Germinal center (tissue), 1 donor: ENCODE results near the gene RGS16.

Source experiments
- DNase-seq: peaks from one replicate; pipeline ENCODE4 v3.0.0; 2012; ENCODE audit warnings: mixed read lengths, low spot score

The RGS16 gene

DNA sequence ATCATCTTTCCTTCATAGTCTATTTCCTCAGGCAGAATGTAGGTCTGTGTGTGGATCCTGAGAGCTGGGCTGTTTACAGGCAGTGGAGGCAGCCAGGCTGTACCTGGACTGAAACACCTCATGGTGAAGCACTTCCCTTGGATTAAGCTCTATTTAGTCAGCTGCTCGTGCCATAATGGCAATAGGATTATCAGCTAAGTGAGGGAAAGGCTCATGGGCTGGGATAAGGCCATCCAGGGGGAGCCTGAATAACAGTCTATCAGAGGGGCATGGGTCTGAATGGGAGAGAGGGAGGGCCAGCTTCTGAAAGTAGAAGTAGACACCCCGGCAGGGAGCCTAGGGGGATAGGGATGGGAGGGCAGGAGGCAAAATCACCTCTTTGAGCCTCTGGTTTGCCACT is 23.5 kb downstream of the RGS16 start:
- DNase-seq, result no peak

DNA sequence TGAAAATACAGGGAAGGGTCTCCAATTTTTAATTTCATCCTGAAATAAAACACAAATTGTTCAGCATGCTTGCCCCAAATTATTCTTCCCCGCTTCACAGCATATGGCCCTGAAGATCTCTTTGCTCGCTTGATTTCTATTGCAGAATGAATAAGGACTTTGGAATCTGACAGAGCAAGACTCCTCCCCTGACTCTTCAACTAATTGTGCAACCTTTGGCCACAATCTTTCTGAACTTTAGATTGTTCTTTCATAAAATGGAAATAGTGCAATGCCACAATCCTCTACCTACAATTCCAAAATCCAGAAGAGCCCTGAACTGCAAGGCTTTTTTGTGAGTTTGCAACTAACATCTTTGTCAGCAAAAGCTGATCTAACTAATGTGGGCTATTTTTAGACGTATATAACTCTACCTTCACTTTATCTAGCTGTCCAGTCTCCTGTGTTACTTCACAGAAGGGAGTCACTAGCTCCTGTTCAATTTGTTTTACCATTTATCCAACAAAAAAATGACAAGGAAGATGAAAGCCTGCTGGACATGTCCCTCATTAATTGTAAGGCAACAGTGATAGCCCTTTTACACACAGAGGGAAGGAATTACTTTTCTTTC is 28.5 kb downstream of the RGS16 start:
- DNase-seq, result no peak

- no peak for DNase-seq
Observed at GRCh38 chr1:182574156-182574555, 30.0 kb downstream of the RGS16 start.

DNA sequence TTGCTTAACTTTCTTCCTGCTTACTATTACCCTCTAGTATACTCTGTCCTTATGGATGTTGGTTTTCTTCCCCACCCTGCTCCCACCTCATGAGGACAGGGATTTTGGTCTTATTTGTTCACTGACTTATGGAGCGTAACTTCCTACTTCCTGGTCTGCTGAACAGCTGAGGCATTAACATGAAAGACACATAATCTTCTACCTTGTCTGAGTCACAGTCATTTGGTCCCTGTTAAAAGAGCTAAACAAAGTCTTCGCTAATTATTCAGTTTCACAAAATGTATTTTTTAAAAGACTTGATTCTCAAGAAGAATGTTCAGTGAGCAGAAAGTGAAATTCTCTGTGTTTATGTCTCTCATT is 33.6 kb downstream of the RGS16 start:
- peak; percentile 20 for DNase-seq

- DNase-seq, result no peak
Observed at GRCh38 chr1:182569939-182570610, 34.1 kb downstream of the RGS16 start.

GRCh38 chr1:182568647-182569284 is 35.4 kb downstream of the RGS16 start:
- DNase-seq, result peak; percentile 41

DNA sequence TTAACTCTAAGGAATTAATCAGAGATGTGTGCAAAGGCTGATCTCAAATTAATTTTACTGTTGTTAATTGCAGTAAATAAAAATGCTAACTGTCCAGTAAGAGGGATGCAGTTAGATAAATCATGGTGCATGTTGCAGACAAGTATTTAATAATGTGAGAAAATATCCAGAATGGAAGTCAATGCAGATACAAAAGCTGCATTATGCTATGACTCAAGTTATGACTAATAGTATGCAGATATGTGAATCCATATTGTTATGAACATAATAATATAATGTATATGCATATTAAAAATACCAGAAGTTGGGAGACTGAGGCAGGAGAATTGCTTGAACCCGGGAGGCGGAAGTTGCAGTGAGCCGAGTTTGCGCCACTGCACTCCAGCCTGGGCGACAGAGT is 36.6 kb downstream of the RGS16 start:
- DNase-seq, result no peak

- no peak for DNase-seq
Observed at GRCh38 chr1:182565537-182565936, 38.7 kb downstream of the RGS16 start.

DNA sequence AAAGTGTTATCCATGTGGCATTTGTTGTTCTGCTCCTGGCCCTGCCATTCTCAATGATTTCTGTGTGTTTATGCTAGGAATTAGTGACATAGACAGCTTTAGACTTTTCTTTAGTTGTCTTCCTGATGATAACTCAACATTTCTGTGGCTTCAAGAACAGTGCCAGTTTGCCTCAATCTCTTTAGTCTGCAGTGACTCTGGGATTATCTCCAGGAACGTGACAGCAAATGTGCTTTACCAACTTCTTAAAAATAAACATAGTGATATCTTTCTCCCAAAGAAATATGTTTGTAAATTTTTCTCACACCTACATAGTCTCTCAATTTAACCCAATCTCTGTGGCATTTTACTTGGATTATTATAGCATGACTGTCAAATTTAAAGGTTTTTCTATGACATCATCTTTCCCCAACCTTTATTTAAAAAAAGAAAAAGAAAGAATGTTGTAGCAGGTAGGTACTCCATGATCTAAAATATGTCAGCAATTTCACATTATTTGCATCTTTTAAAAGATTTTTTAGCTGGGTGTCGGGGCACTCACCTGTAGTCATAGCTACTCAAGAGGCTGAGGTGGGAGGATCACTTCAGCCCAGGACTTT is 39.7 kb downstream of the RGS16 start:
- DNase-seq, result no peak

DNA sequence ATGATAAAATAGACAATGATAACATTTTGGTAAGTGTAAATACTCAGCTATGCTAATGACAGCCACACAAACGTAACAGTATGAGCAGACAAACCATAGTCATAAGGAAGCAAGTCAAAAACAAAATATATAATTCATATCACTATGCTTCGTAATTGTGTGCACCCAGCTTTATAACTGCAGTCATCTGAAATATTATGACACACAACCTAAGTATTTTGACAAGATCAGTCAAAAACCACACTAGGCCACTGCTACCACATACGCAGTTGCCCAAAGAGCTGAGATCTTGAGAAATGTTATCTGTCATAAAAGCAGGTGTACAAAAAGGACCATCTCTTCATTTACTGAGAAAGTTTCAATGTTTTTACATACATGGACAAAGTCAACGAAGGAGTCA is 41.1 kb downstream of the RGS16 start:
- no peak for DNase-seq

GRCh38 chr1:182561456-182561855 is 42.7 kb downstream of the RGS16 start:
- DNase-seq, result no peak

DNA sequence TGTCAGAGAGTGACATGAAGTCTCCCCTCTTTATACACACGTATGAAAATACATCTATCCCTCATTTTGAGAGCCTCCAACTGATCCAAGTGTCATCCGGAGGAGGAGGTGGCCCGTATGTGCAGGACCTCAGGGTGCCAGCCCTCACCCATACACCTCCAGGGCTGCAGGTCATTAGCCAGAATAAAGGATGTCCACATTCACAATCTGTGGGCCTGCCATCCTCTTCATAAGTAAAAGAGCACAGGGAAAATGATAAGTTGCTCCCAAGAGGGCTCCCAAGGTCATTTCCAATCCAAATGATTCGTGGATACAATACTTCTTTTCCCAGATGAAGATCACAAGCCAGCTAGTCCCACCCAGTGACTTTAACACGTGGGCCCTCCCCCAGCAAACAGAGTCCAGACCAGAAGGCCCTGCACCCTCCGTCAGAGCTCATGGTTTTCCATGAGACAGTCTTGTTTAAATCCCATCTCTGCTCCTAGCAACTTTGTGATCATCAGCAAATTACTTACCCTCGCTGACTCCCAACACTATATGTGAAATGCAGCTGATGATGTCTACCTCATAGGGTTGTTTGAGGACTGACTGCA is 43.7 kb downstream of the RGS16 start:
- no peak for DNase-seq

DNA sequence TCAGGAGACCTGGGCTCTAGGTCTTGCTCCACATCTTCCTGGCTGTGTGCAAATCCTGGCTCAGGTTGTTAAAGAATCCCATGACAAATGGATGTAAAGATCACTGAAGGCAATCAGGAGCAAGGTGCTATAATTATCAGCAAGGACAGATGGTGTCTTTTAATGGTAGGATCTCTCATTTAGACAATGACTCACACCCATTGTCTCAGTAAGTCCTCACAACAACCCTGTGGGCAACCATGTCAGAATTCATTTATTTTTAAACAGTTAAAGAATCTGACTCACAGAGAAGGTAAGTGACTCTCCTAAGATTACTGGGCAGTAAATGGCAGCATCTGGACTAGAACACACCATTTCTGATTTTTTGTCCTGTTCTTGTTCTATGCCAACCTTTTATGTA is 47.9 kb downstream of the RGS16 start:
- DNase-seq, result no peak

DNA sequence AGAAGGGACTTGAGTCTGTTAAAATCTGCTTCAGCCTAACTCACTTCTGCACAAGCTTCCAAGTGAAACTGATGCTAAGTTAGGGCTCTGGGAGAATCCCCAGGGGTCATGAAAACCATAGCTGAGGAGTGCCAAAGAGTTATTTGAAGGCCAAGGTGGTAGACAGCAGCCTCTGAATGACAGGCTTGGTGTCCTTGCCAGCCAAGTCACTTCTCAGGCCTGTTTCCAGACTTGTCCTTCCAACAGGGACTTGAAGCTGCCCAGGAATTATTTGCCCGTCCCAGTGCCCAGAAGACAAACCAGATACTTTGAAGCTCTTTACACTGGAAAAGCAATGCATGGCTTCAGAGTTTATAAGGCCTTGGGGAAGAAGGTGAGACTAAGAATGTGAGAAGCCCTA is 48.7 kb downstream of the RGS16 start:
- DNase-seq, result no peak

GRCh38 chr1:182552527-182552926 is 51.7 kb downstream of the RGS16 start:
- no peak for DNase-seq

GRCh38 chr1:182549811-182550210 is 54.4 kb downstream of the RGS16 start:
- DNase-seq, result no peak

GRCh38 chr1:182549346-182549745 is 54.8 kb downstream of the RGS16 start:
- no peak for DNase-seq
